ENCODE measurements around the gene ANKRD11.
A peak's percentile ranks its signal among the peaks of the same experiment; 100 is the strongest.

ANKRD11 gene

DNA sequence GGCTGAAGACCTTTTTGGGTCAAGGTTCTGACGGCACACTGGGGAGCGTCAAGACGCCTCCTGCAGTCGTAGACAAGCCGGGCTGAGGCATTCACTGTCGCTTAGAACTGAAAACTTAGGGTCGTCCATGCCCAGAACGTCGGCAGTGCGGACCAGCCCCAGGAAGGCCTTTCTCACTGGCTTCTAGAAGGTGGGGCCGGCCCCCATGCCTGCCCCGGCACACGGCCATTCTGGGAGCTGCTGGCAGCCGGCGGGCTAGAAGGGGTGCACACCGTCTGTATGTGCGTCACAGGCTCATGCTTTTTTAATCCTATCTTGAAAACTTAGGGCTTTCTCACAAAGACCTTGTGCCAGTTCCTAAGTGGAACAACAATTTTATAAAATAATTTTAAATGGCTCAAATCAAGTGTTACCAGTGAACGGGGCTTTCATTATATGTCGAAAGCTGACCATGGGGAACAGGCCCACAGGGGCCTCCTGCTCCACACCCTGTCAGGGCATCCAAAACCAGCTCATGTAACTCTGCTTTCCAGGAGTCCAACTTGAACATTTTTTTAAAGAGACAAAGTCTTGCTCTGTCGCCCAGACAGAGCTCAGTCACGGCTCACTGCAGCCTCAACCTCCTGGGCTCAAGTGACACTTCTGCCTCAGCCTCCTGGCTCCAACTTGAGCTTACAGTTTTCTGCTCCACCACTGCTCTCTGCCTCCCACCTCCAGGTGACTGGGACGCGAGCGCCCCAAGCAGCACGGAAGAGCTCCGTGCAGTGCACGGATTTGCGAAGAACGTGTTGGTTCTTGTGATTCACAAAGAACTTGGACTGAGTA is 111.2 kb downstream of the ANKRD11 start:
- TF ChIP-seq, protein P1, sequence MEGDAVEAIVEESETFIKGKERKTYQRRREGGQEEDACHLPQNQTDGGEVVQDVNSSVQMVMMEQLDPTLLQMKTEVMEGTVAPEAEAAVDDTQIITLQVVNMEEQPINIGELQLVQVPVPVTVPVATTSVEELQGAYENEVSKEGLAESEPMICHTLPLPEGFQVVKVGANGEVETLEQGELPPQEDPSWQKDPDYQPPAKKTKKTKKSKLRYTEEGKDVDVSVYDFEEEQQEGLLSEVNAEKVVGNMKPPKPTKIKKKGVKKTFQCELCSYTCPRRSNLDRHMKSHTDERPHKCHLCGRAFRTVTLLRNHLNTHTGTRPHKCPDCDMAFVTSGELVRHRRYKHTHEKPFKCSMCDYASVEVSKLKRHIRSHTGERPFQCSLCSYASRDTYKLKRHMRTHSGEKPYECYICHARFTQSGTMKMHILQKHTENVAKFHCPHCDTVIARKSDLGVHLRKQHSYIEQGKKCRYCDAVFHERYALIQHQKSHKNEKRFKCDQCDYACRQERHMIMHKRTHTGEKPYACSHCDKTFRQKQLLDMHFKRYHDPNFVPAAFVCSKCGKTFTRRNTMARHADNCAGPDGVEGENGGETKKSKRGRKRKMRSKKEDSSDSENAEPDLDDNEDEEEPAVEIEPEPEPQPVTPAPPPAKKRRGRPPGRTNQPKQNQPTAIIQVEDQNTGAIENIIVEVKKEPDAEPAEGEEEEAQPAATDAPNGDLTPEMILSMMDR (IDR thresholded peaks at IDR 0.05; ENCODE audit: insufficient read depth, low read depth, low read length, missing control alignments) = peak; percentile 39
- peak; percentile 77 for DNase-seq (ENCODE audit: low read depth)
- no peak overlapping the region for H3K4me3 ChIP-seq (ENCODE audit: low read length)

DNA sequence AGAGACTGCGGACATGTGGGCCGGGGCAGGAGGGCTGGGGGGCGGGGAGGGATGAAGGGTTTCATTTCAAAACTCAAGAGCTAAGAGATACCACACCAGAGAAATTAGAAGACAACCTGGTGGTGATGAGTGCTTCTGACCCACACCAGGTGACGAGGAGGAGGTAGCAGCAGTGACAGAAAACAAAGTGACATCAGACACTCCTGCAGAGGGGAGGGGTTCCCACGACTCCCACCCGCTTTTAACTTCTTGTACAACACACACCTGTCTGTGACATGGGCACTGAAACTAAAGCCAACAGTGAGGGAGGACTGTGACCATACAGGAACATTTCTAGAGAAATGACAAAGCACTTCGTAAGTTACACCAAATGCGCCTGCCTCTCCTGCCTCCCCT is 112.9 kb downstream of the ANKRD11 start:
- no peak for DNase-seq (ENCODE audit: low read depth)
- H3K4me3 ChIP-seq (ENCODE audit: low read length) = no peak overlapping the region
- TF ChIP-seq, protein P1 (IDR thresholded peaks at IDR 0.05; ENCODE audit: insufficient read depth, low read depth, low read length, missing control alignments) = no peak

DNA sequence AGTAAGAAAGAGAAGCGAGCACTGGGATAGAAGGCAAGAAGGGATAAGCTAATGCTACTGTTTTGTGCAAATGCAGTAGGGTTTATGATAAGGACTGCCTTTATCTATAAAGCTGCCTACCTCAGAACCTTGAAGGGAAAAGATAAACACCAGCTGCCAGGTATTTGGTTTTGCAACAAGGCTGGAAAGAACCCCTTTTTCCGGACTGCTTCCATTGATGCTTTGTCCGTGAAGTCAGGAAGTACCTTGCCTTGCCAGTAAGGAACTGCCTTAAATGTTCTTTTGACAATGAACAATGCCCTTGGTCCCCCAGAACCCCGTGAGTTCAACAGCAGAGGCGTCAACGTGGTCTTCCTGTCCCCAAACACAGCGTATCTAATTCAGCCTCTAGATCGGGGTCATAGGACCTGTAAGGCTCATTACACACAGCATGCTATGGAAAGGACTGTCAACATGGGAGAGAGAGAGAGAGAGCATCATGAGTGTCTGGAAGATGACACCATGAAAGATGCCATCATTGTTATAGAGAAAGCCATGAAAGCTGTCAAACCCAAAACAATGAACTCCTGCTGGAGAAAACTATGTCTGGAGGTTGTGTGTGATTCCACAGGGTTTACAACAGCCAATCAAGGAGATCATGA is 113.4 kb downstream of the ANKRD11 start:
- TF ChIP-seq, protein P1 (IDR thresholded peaks at IDR 0.05; ENCODE audit: insufficient read depth, low read depth, low read length, missing control alignments) = no peak
- H3K4me3 ChIP-seq (ENCODE audit: low read length) = no peak overlapping the region
- no peak for DNase-seq (ENCODE audit: low read depth)

DNA sequence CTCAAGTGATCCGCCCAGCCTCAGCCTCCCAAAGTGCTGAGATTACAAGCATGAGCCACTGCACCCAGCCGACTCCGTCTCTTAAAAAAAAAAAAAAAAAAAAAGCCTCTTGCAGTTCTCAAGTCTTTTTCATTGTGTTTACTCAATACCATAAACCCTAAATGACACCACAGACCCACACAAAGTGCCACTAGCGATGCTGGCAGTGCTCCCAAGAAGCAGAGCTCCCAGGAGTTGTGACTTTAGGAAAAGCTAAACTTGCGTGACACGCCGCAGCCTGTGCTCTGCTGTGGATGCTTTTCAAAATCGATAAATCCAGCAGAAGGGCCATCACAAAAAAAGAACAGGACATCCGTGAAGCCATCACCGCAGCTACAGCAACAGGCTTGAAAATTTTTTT is 114.7 kb downstream of the ANKRD11 start:
- no peak overlapping the region for H3K4me3 ChIP-seq (ENCODE audit: low read length)
- DNase-seq (ENCODE audit: low read depth) = no peak
- TF ChIP-seq, protein P1 (IDR thresholded peaks at IDR 0.05; ENCODE audit: insufficient read depth, low read depth, low read length, missing control alignments) = no peak

DNA sequence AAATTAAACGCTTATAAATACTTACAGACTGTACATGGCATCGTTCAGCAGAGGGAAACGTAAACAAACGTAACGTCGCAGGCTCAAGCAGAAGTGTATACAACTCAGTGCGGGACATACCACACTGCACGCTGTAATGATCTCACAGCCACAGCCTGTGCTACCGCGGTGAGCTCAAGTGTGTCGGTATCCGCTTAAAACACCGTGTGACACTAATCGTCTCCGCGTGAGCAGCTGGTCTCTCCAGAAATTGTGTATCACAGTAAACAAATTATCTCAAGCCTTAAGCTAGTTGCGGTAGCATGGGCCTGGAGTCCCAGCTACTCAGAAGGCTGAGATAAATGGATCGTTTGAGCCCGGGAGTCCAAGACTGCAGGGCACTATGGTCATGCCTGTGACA is 115.3 kb downstream of the ANKRD11 start:
- DNase-seq (ENCODE audit: low read depth) = no peak
- no peak overlapping the region for H3K4me3 ChIP-seq (ENCODE audit: low read length)
- TF ChIP-seq, protein P1 (IDR thresholded peaks at IDR 0.05; ENCODE audit: insufficient read depth, low read depth, low read length, missing control alignments) = no peak

DNA sequence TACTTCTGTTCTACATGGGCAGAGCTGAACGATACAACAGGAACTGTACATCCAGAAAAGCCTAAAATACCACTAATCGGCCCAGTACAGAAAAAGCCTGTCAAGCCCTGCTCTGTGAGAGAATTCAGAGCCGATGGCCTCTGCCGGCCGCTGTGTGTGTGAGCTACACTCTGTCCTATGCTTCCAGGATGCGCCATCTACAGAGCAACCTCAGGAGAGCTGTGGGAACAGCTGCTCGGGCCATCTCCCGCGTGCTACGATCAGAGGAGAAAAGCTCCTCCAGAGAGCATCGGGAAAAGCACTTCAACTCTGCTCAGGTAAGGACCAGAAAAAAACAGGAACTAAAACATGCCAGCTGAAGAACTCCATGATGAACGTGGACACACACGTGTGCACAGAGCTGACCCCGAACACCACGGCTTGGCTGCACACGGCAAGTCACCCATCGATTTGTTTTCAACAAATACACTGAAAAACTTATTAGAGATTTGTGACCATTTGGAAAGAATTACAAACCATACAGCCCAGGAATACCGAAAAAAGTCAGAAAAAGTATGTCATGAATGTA is 115.9 kb downstream of the ANKRD11 start:
- DNase-seq (ENCODE audit: low read depth) = no peak
- H3K4me3 ChIP-seq (ENCODE audit: low read length) = no peak overlapping the region
- TF ChIP-seq, protein P1 (IDR thresholded peaks at IDR 0.05; ENCODE audit: insufficient read depth, low read depth, low read length, missing control alignments) = no peak
